Lung (tissue), 12 donors: Measurements from ENCODE around the gene ADPRM. TPM values are rescaled to one million over a fixed set of nuclear protein-coding genes. Genes with fewer than 3 reads are reported as not detected.
"Not testable (repeated sequence)": the region's sequence is repeated elsewhere in the genome, so short reads cannot be mapped to it uniquely, and the experiment has no call there.

Experiments used
- ATAC-seq: fragments of 200-7000 bp; cut with Tn5 transposase; one replicate; pipeline ENCODE4 v1.9.1; 2020; ENCODE audit warnings: moderate number of reproducible peaks; ENCODE audit not compliant: insufficient read depth, low FRiP score
- DNase-seq, 3 donors: peaks; one replicate each; pipeline ENCODE4 v3.0.0-alpha.2; 2013 to 2017
- H3K27ac ChIP-seq, 2 donors: one replicate each; pipeline ENCODE4 v1.5.1; 2013; ENCODE audit warnings: mild to moderate bottlenecking in 2 of 2, moderate library complexity in 2 of 2, control low read depth in 1 of 2, inconsistent platforms in 1 of 2, low read depth in 1 of 2, low read length in 1 of 2
- H3K27me3 ChIP-seq, 3 donors: one replicate each; pipeline ENCODE4 v1.5.1; 2013; ENCODE audit warnings: low read length in 2 of 3; ENCODE audit not compliant: control insufficient read depth in 3 of 3, insufficient read depth in 3 of 3
- H3K36me3 ChIP-seq, 4 donors: one replicate each; pipeline ENCODE4 v1.5.1; 2013; ENCODE audit warnings: low read length in 4 of 4, mild to moderate bottlenecking in 1 of 4, moderate library complexity in 1 of 4; ENCODE audit not compliant: control insufficient read depth in 4 of 4, insufficient read depth in 4 of 4
- H3K4me1 ChIP-seq, 5 donors: one replicate each; pipeline ENCODE4 v1.5.1; 2013; ENCODE audit warnings: low read length in 5 of 5, mild to moderate bottlenecking in 2 of 5, moderate library complexity in 1 of 5; ENCODE audit not compliant: control insufficient read depth in 5 of 5, insufficient read depth in 5 of 5
- H3K4me3 ChIP-seq: one replicate; pipeline ENCODE4 v1.5.1; 2013; ENCODE audit warnings: mild to moderate bottlenecking, control low read depth, moderate library complexity
- H3K9ac ChIP-seq, 2 donors: one replicate each; pipeline ENCODE4 v1.5.1; 2013; ENCODE audit warnings: low read length in 2 of 2, control low read depth in 1 of 2; ENCODE audit not compliant: insufficient read depth in 1 of 2
- H3K9me3 ChIP-seq, 4 donors: one replicate each; pipeline ENCODE4 v1.5.1; 2013; ENCODE audit warnings: low read length in 3 of 4, mild to moderate bottlenecking in 1 of 4, moderate library complexity in 1 of 4; ENCODE audit not compliant: control insufficient read depth in 4 of 4, insufficient read depth in 3 of 4
- WGBS, 2 donors: extraction: QIAGEN DNeasy Blood & Tissue Kit; methylation state at CpG; one replicate each; pipeline ENCODE4 v1.1.7; 2013; 5-methylcytosine and 5-hydroxymethylcytosine counted together
- polyA plus RNA-seq, 2 donors: library from polyadenylated mRNA; stranded (reverse); fragments of 200-250 nt; gene quantifications; one replicate each; pipeline ENCODE4 v1.2.1, GENCODE V29; 2013
- total RNA-seq, 2 donors: library from RNA; depleted of rRNA in 1 of 2; stranded (reverse); fragments of >200 nt in 1 of 2; gene quantifications; one replicate each; pipeline ENCODE4 v1.2.1, GENCODE V29; 2014 to 2021
- TF ChIP-seq, protein P1 (sequence below): IDR thresholded peaks from 2 replicates; pipeline ENCODE4 v1.5.1; 2012; ENCODE audit warnings: mild to moderate bottlenecking; ENCODE audit errors: control extremely low read depth, extremely low read depth
- donor health status: control.
- donor health status: control.
- donor health status: Bipolar disorder and iron deficiency.
- donor health status: healthy.
- donor health status: DM: yes; HTN: yes; CAD: no.

ADPRM gene
- total and polyA plus RNA-seq, 4 donors, result 5.0 to 13.9 (median 8.0) TPM

GRCh38 chr17:10727192-10727591 is 29.8 kb downstream of the ADPRM start:
- TF ChIP-seq, protein P1, sequence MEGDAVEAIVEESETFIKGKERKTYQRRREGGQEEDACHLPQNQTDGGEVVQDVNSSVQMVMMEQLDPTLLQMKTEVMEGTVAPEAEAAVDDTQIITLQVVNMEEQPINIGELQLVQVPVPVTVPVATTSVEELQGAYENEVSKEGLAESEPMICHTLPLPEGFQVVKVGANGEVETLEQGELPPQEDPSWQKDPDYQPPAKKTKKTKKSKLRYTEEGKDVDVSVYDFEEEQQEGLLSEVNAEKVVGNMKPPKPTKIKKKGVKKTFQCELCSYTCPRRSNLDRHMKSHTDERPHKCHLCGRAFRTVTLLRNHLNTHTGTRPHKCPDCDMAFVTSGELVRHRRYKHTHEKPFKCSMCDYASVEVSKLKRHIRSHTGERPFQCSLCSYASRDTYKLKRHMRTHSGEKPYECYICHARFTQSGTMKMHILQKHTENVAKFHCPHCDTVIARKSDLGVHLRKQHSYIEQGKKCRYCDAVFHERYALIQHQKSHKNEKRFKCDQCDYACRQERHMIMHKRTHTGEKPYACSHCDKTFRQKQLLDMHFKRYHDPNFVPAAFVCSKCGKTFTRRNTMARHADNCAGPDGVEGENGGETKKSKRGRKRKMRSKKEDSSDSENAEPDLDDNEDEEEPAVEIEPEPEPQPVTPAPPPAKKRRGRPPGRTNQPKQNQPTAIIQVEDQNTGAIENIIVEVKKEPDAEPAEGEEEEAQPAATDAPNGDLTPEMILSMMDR, result no peak

DNA sequence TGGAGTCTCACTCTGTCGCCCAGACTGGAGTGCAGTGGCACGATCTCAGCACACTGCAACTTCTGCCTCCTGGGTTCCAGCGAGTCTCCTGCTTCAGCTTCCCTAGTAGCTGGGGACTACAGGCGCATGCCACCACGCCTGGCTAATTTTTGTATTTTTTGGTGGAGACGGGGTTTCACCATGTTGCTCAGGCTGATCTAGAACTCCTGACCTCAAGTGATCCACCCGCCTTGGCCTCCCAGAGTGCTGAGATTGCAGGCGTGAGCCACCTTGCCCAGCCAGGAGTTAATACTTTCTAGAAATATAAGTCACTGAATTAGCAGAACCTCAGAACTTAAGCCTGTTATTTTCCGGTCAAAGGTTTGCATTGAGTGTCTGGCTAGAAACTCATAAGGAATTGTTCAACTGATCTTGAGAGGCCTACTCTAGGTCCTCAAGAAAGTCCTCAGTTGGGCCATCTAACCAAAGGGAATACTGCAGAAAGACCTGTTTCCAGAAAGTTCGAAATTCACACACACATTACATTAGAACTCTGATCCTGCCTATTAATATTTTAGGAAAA is 31.0 kb downstream of the ADPRM start:
- Histone ChIP-seq H3K9ac (no peak overlapping the region), H3K27ac (no peak overlapping the region), H3K36me3 (peaks cover 2 to 15% (median 4%) of the 10 kb centered on the region in 4 donors), H3K27me3 (no peaks in the 10 kb centered on the region), H3K4me1 (peaks cover 0 to 9% (median 0%) of the 10 kb centered on the region in 5 donors), H3K4me3 (no peak overlapping the region), H3K9me3 (no peaks in the 10 kb centered on the region)
- DNase-seq, result no peak
- 94% methylated on average over 10 of the region's 10 CpGs for WGBS, 2 donors
- TF ChIP-seq, protein P1, result no peak
- no peak for ATAC-seq

More at GRCh38 chr17:10727192-10727591, 29.8 kb downstream of the ADPRM start:
- ATAC-seq (no peak), DNase-seq (no peak)
- WGBS, 2 donors, result 82 to 89% methylated on average over 5 of the region's 5 CpGs
- H3K4me3 ChIP-seq, result no peak overlapping the region
- H3K27me3 ChIP-seq, result no peaks in the 10 kb centered on the region
- H3K27ac ChIP-seq, result no peak overlapping the region
- H3K36me3 ChIP-seq, result peaks cover 2 to 22% (median 6%) of the 10 kb centered on the region in 4 donors
- H3K9ac ChIP-seq, result no peak overlapping the region
- no peaks in the 10 kb centered on the region for H3K9me3 ChIP-seq
- peaks cover 0 to 9% (median 0%) of the 10 kb centered on the region in 5 donors for H3K4me1 ChIP-seq

DNA sequence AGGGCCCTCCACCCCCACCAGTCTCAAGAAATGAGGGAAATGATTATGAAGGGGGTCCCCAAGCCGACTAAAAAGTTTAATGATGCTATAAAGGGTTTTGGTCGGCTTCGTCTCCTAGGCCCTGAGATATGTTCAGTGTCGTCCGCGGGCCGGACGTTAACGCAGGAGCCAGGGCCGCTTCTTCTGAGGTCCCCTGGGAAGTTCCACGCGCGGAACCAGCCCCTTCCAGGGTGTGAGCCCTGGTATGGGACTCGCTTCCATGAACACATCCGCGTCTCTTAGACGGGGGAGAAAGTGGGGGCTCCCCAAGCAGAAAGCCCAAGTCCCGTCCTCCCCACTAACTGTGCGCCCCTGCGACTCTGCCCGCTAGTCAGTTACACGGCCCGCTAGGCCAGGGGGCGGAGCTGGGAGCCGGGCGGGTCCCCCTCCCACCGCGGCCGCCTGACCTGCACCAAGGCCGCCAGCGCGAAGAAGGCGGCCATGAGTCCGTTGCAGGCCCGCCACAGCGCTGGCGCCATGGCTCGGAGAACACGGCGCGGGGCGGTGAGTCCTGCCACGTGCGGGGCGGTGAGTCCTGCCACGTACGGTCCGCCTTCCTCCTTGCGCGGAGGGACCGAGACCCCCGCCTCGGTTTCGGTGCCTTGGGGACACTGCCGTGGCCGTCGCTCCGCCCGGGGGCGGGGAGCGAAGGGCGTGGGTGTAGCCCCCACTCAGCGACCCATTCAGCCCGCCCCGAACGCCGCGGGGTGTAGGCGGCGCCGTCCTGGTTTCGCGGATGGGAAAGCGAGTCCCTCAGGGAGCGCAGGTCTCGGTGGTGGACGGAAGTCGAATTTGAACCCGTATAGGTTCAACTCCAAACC is 32.2 kb downstream of the ADPRM start, which contains the start of gene TMEM220:
TSS of gene TMEM220 (minus strand) at position 690 of the 860 bp plus-strand sequence. CDS start at position 518, 172 bp downstream.
- 1 to 2% methylated on average over 79 of the region's 79 CpGs for WGBS, 2 donors

GRCh38 chr17:10730247-10730646 is 32.9 kb downstream of the ADPRM start:
- not testable (repeated sequence) for H3K9me3 ChIP-seq, DNase-seq, H3K4me3 ChIP-seq, H3K27me3 ChIP-seq, ATAC-seq, H3K4me1 ChIP-seq
- Histone ChIP-seq H3K9ac (peak overlapping the region; percentile 11 to 70), H3K36me3 (peaks cover 0 to 11% (median 2%) of the 10 kb centered on the region in 4 donors), H3K27ac (peak overlapping the region; percentile 95)
- WGBS, 2 donors, result 13 to 14% methylated on average over 15 of the region's 15 CpGs

More for the DNA sequence above, 32.2 kb downstream of the ADPRM start, which contains the start of gene TMEM220:
- H3K9ac ChIP-seq, result peak within 1 kb of the TSS; percentile 70 to 81
- DNase-seq, result peak; percentile 88 to 91 (median 90)
- H3K27me3 ChIP-seq, result no peaks in the 10 kb centered on the region
- TF ChIP-seq, protein P1, result no peak
- ATAC-seq, result peak; percentile 93
- peak within 1 kb of the TSS; percentile 95 for H3K27ac ChIP-seq
- peaks cover 0 to 9% (median 0%) of the 10 kb centered on the region in 5 donors for H3K4me1 ChIP-seq
- no peaks in the 10 kb centered on the region for H3K9me3 ChIP-seq
- peaks cover 2 to 15% (median 4%) of the 10 kb centered on the region in 4 donors for H3K36me3 ChIP-seq
- H3K4me3 ChIP-seq, result peak within 1 kb of the TSS; percentile 58
